A549 treated with Hydrocortisone at 1 μM for 4 hours (cell line): ENCODE results near the gene GDAP2. TPM values are rescaled to one million over a fixed set of nuclear protein-coding genes. Genes with fewer than 3 reads are reported as not detected.

Experiments used
- total RNA-seq: library from RNA; stranded (reverse); fragments of 200-300 nt; extraction: Qiagen RNA extraction; gene quantifications from 5 replicates; pipeline ENCODE4 v1.2.3, GENCODE V29; 2022

The GDAP2 gene, protein sequence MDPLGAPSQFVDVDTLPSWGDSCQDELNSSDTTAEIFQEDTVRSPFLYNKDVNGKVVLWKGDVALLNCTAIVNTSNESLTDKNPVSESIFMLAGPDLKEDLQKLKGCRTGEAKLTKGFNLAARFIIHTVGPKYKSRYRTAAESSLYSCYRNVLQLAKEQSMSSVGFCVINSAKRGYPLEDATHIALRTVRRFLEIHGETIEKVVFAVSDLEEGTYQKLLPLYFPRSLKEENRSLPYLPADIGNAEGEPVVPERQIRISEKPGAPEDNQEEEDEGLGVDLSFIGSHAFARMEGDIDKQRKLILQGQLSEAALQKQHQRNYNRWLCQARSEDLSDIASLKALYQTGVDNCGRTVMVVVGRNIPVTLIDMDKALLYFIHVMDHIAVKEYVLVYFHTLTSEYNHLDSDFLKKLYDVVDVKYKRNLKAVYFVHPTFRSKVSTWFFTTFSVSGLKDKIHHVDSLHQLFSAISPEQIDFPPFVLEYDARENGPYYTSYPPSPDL
- total RNA-seq = 7.6 to 9.2 TPM (median 8.3 TPM) in 5 replicates

DNA sequence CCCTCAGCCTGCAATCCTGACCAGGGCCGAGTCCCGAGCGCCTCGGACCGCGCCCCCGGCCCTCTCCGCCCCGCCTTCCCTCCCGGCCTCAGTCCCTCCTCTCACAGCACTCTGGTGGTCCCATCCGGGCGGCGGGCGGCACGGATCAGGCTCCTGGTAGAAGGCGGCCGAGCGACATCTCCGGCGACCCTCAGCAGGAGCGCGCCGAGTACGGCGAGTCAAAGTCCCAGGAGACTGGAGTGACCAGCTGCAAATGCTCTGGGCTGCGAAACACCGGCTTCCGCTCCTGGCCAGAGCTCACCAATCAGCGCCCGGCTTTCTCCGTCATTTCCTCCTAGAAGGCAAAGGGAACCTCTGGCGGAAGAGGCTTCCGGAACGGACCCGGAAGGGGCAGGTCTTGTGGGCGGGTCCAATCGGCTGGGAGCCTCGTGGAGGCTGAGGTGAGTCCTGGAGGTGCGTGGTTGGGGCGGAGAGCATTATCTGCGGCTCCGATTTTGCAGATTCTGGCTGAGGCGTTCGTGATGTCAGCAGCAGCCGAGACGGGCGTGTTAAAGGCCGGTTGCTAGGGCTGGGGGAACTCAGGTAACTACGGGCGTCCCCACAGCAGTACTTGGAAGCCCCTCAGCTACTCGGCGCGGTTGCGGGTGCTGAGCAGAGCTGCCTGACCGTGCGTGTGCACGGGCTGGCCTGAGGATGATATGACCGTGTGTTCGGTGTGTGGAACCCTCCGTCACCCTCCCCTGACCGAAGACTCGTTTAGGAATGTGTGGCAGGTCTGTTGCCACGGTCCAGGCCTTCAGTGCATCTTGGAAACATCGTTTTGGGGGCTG is at the start of gene GDAP2, which contains the start of gene WDR3:
TSS of gene GDAP2 (minus strand) at position 279 of the 830 bp plus-strand sequence. CDS start 9,264 bp downstream, outside the sequence.
TSS of gene WDR3 (plus strand) at position 397 of the 830 bp plus-strand sequence. CDS start 3,581 bp downstream, outside the sequence.

Other genes with a start within 250 kb of the GDAP2 start
- 24.1 to 39.9 TPM (median 28.8 TPM) in 5 replicates for gene WDR3, start 118 bp upstream of the GDAP2 start, total RNA-seq